Mesenchymal stem cell (in vitro differentiated cells and primary cell): ENCODE measurements around the gene DCTN2.
"Not testable (repeated sequence)": the region's sequence is repeated elsewhere in the genome, so short reads cannot be mapped to it uniquely, and the experiment has no call there.

Experiments used
- DNase-seq: peaks from one replicate; pipeline ENCODE4 v3.0.0-alpha.2; 2013
- H2AFZ ChIP-seq: one replicate; pipeline ENCODE4 v1.6.1; 2013; ENCODE audit warnings: low read depth, mild to moderate bottlenecking, control low read depth, inconsistent platforms, low read length, moderate library complexity
- H2AK5ac ChIP-seq: 2 replicates; pipeline ENCODE4 v1.6.1; 2013; ENCODE audit warnings: low read length, moderate library complexity, mild to moderate bottlenecking, inconsistent platforms; ENCODE audit not compliant: severe bottlenecking
- H2BK120ac ChIP-seq: one replicate; pipeline ENCODE4 v1.6.1; 2013; ENCODE audit warnings: low read depth, mild to moderate bottlenecking, inconsistent platforms, low read length, moderate library complexity
- H2BK12ac ChIP-seq, 2 experiments: one replicate each; pipeline ENCODE4 v1.6.1; 2013; ENCODE audit warnings: inconsistent platforms in 2 of 2, low read length in 2 of 2, mild to moderate bottlenecking in 2 of 2, moderate library complexity in 2 of 2, control low read depth in 1 of 2
- H2BK15ac ChIP-seq: one replicate; pipeline ENCODE4 v1.6.1; 2013; ENCODE audit warnings: mild to moderate bottlenecking, low read depth, inconsistent platforms; ENCODE audit not compliant: poor library complexity, severe bottlenecking
- H2BK5ac ChIP-seq: 2 replicates; pipeline ENCODE4 v1.6.1; 2013; ENCODE audit warnings: low read depth, mild to moderate bottlenecking, low read length, control low read depth, inconsistent platforms; ENCODE audit not compliant: poor library complexity, severe bottlenecking
- H3K14ac ChIP-seq, 2 experiments: one replicate each; pipeline ENCODE4 v1.6.1; 2013; ENCODE audit warnings: inconsistent platforms in 2 of 2, low read length in 2 of 2, control low read depth in 1 of 2, mild to moderate bottlenecking in 1 of 2, moderate library complexity in 1 of 2
- H3K18ac ChIP-seq, 2 experiments: one replicate each; pipeline ENCODE4 v1.6.1; 2013; ENCODE audit warnings: inconsistent platforms in 2 of 2, low read length in 2 of 2, control low read depth in 1 of 2, low read depth in 1 of 2, mild to moderate bottlenecking in 1 of 2
- H3K23ac ChIP-seq, 2 experiments: one replicate each; pipeline ENCODE4 v1.6.1; 2013; ENCODE audit warnings: inconsistent platforms in 2 of 2, low read length in 2 of 2, mild to moderate bottlenecking in 2 of 2, moderate library complexity in 2 of 2, control low read depth in 1 of 2
- H3K27ac ChIP-seq: 2 replicates; pipeline ENCODE4 v1.5.1; 2013; ENCODE audit warnings: mild to moderate bottlenecking, moderate library complexity, low read length, control low read depth, inconsistent platforms; ENCODE audit not compliant: poor library complexity, severe bottlenecking
- H3K27me3 ChIP-seq, 2 experiments: 2 replicates each; pipeline versions ENCODE4 v1.6.1 to v1.7.0; 2013; ENCODE audit warnings: low read length in 2 of 2, mild to moderate bottlenecking in 2 of 2, moderate library complexity in 2 of 2, control low read depth in 1 of 2, inconsistent platforms in 1 of 2; ENCODE audit not compliant: control insufficient read depth in 1 of 2, insufficient read depth in 1 of 2
- H3K36me3 ChIP-seq, 2 experiments: 2 replicates each; pipeline versions ENCODE4 v1.6.1 to v1.7.0; 2013; ENCODE audit warnings: low read length in 2 of 2, control low read depth in 1 of 2, inconsistent platforms in 1 of 2, low read depth in 1 of 2, mild to moderate bottlenecking in 1 of 2; ENCODE audit not compliant: insufficient read depth in 2 of 2, control insufficient read depth in 1 of 2
- H3K4ac ChIP-seq, 2 experiments: one replicate each; pipeline ENCODE4 v1.6.1; 2013; ENCODE audit warnings: inconsistent platforms in 2 of 2, low read length in 2 of 2, mild to moderate bottlenecking in 2 of 2, moderate library complexity in 2 of 2, control low read depth in 1 of 2, low read depth in 1 of 2
- H3K4me1 ChIP-seq: 2 replicates; pipeline ENCODE4 v1.6.1; 2013; ENCODE audit warnings: low read depth, low read length, control low read depth; ENCODE audit not compliant: control insufficient read depth, insufficient read depth
- H3K4me2 ChIP-seq: 2 replicates; pipeline ENCODE4 v1.6.1; 2013; ENCODE audit warnings: low read length, mild to moderate bottlenecking, inconsistent platforms; ENCODE audit not compliant: poor library complexity, severe bottlenecking
- H3K4me3 ChIP-seq, 2 experiments: 2 replicates each; pipeline versions ENCODE4 v1.5.1 to v1.7.0; 2013; ENCODE audit warnings: low read length in 2 of 2, mild to moderate bottlenecking in 2 of 2, control low read depth in 1 of 2, low read depth in 1 of 2; ENCODE audit not compliant: insufficient read depth in 1 of 2
- H3K79me1 ChIP-seq: replicated peaks from 2 replicates; pipeline ENCODE4 v1.6.1; 2013; ENCODE audit warnings: mild to moderate bottlenecking, control low read depth, low read length, inconsistent platforms; ENCODE audit not compliant: poor library complexity, severe bottlenecking
- H3K9ac ChIP-seq: 2 replicates; pipeline ENCODE4 v1.7.0; 2013; ENCODE audit warnings: mild to moderate bottlenecking, low read length, moderate library complexity
- H3K9me3 ChIP-seq: 2 replicates; pipeline ENCODE4 v1.7.0; 2013; ENCODE audit warnings: mild to moderate bottlenecking, low read length; ENCODE audit not compliant: control insufficient read depth
- H4K8ac ChIP-seq: one replicate; pipeline ENCODE4 v1.6.1; 2013; ENCODE audit warnings: inconsistent platforms, mild to moderate bottlenecking, low read length, moderate library complexity
- H4K91ac ChIP-seq: one replicate; pipeline ENCODE4 v1.6.1; 2013; ENCODE audit warnings: mild to moderate bottlenecking, low read length, inconsistent platforms
- WGBS: methylation state at CpG from one replicate; pipeline ENCODE4 v1.1.7; 2013; ENCODE audit warnings: mixed read lengths; 5-methylcytosine and 5-hydroxymethylcytosine counted together

The DCTN2 gene

GRCh38 chr12:57563358-57563757 lies 16.4 kb upstream of the DCTN2 start:
- Histone ChIP-seq H3K9me3 (peaks cover 3% of the 10 kb centered on the region), H2BK15ac (no peak overlapping the region), H4K91ac (no peak overlapping the region), H3K4ac (no peak overlapping the region), H3K36me3 (peaks cover 0 to 5% of the 10 kb centered on the region in 2 experiments), H3K4me1 (no peaks in the 10 kb centered on the region), H3K14ac (no peak overlapping the region), H3K18ac (no peak overlapping the region), H2BK5ac (no peak overlapping the region), H3K9ac (no peak overlapping the region), H2BK12ac (no peak overlapping the region), H2AFZ (no peak overlapping the region), H3K27ac (no peak overlapping the region), H3K4me2 (no peak overlapping the region), H3K23ac (no peak overlapping the region), H2AK5ac (no peak overlapping the region), H3K79me1 (no peaks in the 10 kb centered on the region), H4K8ac (no peak overlapping the region), H2BK120ac (no peak overlapping the region), H3K27me3 (peaks cover 18 to 24% of the 10 kb centered on the region in 2 experiments), H3K4me3 (no peak overlapping the region)
- no peak for DNase-seq
- WGBS: 70% methylated on average over 3 of the region's 4 CpGs

GRCh38 chr12:57561117-57561516 lies 14.1 kb upstream of the DCTN2 start:
- not testable (repeated sequence) for H3K4me1 ChIP-seq, H3K36me3 ChIP-seq, H3K18ac ChIP-seq, H3K23ac ChIP-seq, H3K4me2 ChIP-seq, H2AK5ac ChIP-seq, H2BK15ac ChIP-seq, H2BK120ac ChIP-seq, H3K4me3 ChIP-seq, H2BK12ac ChIP-seq, H3K79me1 ChIP-seq, H3K4ac ChIP-seq, H2AFZ ChIP-seq, DNase-seq, H2BK5ac ChIP-seq, H3K9me3 ChIP-seq, H3K14ac ChIP-seq, H4K91ac ChIP-seq, H3K27ac ChIP-seq, H3K9ac ChIP-seq, H4K8ac ChIP-seq
- peaks cover 14 to 24% of the 10 kb centered on the region in 2 experiments for H3K27me3 ChIP-seq
- no CpG with 5 or more reads among the region's 1 CpG for WGBS

DNA sequence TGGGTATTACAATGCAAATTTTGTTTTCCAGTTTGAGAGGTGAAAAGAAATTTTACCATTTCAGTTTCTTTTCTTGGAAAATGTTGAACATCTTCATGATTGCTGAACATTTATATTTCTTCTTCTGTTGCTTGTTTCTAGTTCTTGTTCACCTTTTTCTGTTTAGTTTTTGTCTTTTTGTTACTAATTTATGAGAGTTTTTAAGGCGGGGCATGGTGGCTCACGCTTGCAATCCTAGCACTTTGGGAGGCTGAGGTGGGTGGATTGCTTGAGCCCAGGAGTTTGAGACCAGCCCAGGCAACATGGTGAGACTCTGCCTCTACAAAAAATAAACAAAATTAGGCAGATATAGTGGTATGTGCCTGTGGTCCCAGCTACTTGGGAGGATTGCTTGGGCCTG lies 13.5 kb upstream of the DCTN2 start:
- H3K36me3 ChIP-seq: no peaks in the 10 kb centered on the region
- peaks cover 14 to 24% of the 10 kb centered on the region in 2 experiments for H3K27me3 ChIP-seq
- no peak overlapping the region for H2BK5ac ChIP-seq
- no peak overlapping the region for H3K18ac ChIP-seq
- 96% methylated on average over 2 of the region's 2 CpGs for WGBS
- no peak overlapping the region for H2BK15ac ChIP-seq
- no peaks in the 10 kb centered on the region for H3K4me1 ChIP-seq
- no peak overlapping the region for H3K27ac ChIP-seq
- no peak overlapping the region for H4K8ac ChIP-seq
- no peak overlapping the region for H3K23ac ChIP-seq
- H4K91ac ChIP-seq: no peak overlapping the region
- no peak overlapping the region for H2BK12ac ChIP-seq
- H2AFZ ChIP-seq: no peak overlapping the region
- DNase-seq: no peak
- no peak overlapping the region for H3K4me3 ChIP-seq
- H2BK120ac ChIP-seq: no peak overlapping the region
- H3K14ac ChIP-seq: no peak overlapping the region
- H3K9me3 ChIP-seq: peaks cover 3% of the 10 kb centered on the region
- H3K79me1 ChIP-seq: no peaks in the 10 kb centered on the region
- no peak overlapping the region for H3K9ac ChIP-seq
- no peak overlapping the region for H3K4ac ChIP-seq
- no peak overlapping the region for H3K4me2 ChIP-seq
- H2AK5ac ChIP-seq: no peak overlapping the region

- Histone ChIP-seq H3K4ac (no peak overlapping the region), H3K4me1 (no peaks in the 10 kb centered on the region), H4K91ac (no peak overlapping the region), H3K4me3 (no peak overlapping the region), H3K79me1 (no peaks in the 10 kb centered on the region), H4K8ac (no peak overlapping the region), H3K23ac (no peak overlapping the region), H3K14ac (no peak overlapping the region), H2AK5ac (no peak overlapping the region), H3K9me3 (peaks cover 1% of the 10 kb centered on the region), H2BK12ac (no peak overlapping the region), H3K27ac (no peak overlapping the region), H2BK15ac (no peak overlapping the region), H3K9ac (no peak overlapping the region), H2BK120ac (no peak overlapping the region), H3K27me3 (peaks cover 7 to 19% of the 10 kb centered on the region in 2 experiments), H3K36me3 (no peaks in the 10 kb centered on the region), H3K18ac (no peak overlapping the region), H2AFZ (no peak overlapping the region), H2BK5ac (no peak overlapping the region), H3K4me2 (no peak overlapping the region)
- WGBS: 44% methylated on average over 1 of the region's 4 CpGs
- DNase-seq: no peak
Observed at GRCh38 chr12:57558864-57559263, 11.9 kb upstream of the DCTN2 start.
